GM21619 (cell line): ENCODE data around the gene CCT8.
"Not testable (repeated sequence)": the region's sequence is repeated elsewhere in the genome, so short reads cannot be mapped to it uniquely, and the experiment has no call there.

Experiments used
- ATAC-seq: cut with Tn5 transposase; IDR thresholded peaks from one replicate; pipeline ENCODE4 v1.9.1; 2021; ENCODE audit not compliant: unreplicated experiment

The CCT8 gene

GRCh38 chr21:29077651-29078090 is 4.2 kb upstream of the CCT8 start:
- ATAC-seq: no peak

GRCh38 chr21:29076731-29077640 is 3.5 kb upstream of the CCT8 start:
- not testable (repeated sequence) for ATAC-seq

- no peak for ATAC-seq
Measured at GRCh38 chr21:29075706-29076466, 2.4 kb upstream of the CCT8 start.

- no peak for ATAC-seq
Measured at GRCh38 chr21:29074783-29075182, 1.3 kb upstream of the CCT8 start.

GRCh38 chr21:29074007-29074376 is 544 bp upstream of the CCT8 start:
- peak; percentile 19 for ATAC-seq

GRCh38 chr21:29072873-29073221 is 601 bp downstream of the CCT8 start:
- ATAC-seq: no peak

GRCh38 chr21:29064850-29065481 is 8.5 kb downstream of the CCT8 start:
- ATAC-seq: peak; percentile 98

- ATAC-seq: no peak
Measured at GRCh38 chr21:29056538-29057050, 16.9 kb downstream of the CCT8 start.

GRCh38 chr21:29056005-29056404 is 17.4 kb downstream of the CCT8 start:
- no peak for ATAC-seq

GRCh38 chr21:29055080-29055479 is 18.4 kb downstream of the CCT8 start:
- no peak for ATAC-seq

- no peak for ATAC-seq
Measured at GRCh38 chr21:29053656-29054055, 19.8 kb downstream of the CCT8 start.

- ATAC-seq: no peak
Measured at GRCh38 chr21:29053011-29053553, 20.4 kb downstream of the CCT8 start.

- ATAC-seq: no peak
Measured at GRCh38 chr21:29052224-29052623, 21.2 kb downstream of the CCT8 start.

GRCh38 chr21:29034678-29035077 is 38.8 kb downstream of the CCT8 start:
- no peak for ATAC-seq

GRCh38 chr21:29033871-29034270 is 39.6 kb downstream of the CCT8 start:
- no peak for ATAC-seq

GRCh38 chr21:29033301-29033700 is 40.1 kb downstream of the CCT8 start:
- no peak for ATAC-seq

- ATAC-seq: no peak
Measured at GRCh38 chr21:29030909-29031308, 42.5 kb downstream of the CCT8 start.

- no peak for ATAC-seq
Measured at GRCh38 chr21:29029524-29029923, 43.9 kb downstream of the CCT8 start.

GRCh38 chr21:29025328-29025713 is 48.1 kb downstream of the CCT8 start:
- ATAC-seq: no peak

- peak; percentile 97 for ATAC-seq
Measured at GRCh38 chr21:29024474-29025327, 48.7 kb downstream of the CCT8 start, which contains the start of gene USP16. Gene USP16, plus strand, starts transcription at chr21:29024668. Its CDS starts 3,246 bp downstream, at chr21:29027914.
